ENCODE results near the gene HELB. TPM values are rescaled to one million over a fixed set of nuclear protein-coding genes. Genes with fewer than 3 reads are reported as not detected.

HELB gene
- total RNA-seq, 1 experiment from 2014 or later = 4.1 TPM

DNA sequence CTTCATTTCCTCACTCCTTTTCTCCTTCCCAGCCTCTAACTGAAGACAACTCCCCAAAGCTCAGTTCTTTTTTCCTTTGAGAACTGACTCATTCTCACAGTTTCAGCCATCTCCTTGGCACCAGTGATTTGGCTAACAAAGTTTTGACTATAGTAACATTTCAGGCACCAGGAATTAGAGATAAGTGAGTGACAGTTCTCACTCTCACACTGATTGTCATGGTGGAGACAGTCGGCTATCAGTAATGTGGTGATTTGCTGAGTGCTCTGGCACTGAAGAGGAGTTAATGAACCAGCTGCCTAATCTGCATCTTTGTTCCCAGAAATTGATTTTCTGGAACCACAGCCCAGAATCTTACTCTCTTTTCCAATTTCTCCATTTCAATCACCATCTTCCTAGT lies 29.5 kb downstream of the HELB start:
- intact Hi-C loops (cut with micrococcal nuclease; ENCODE audit: unreplicated experiment) = no loop called here
- no peaks in the 10 kb centered on the region for H3K9me3 ChIP-seq (ENCODE audit: low read depth, low read length, poor library complexity, severe bottlenecking)

GRCh38 chr12:66335746-66336145 lies 33.5 kb downstream of the HELB start:
- BruUV-seq (replicated peaks) = no TSS peak
- Histone ChIP-seq H3K4me1 (ENCODE audit: insufficient read depth, low read length, poor library complexity, severe bottlenecking) (no peaks in the 10 kb centered on the region), H3K36me3 (ENCODE audit: insufficient read depth, low read length, poor library complexity, severe bottlenecking) (no peaks in the 10 kb centered on the region), H3K27ac (ENCODE audit: low read depth, low read length, poor library complexity, severe bottlenecking) (no peak overlapping the region), H3K9me3 (ENCODE audit: low read depth, low read length, poor library complexity, severe bottlenecking) (no peaks in the 10 kb centered on the region), H3K27me3 (replicated peaks; ENCODE audit: insufficient read depth, low read depth, low read length, poor library complexity) (no peaks in the 10 kb centered on the region), H3K4me3 (ENCODE audit: low read depth, low read length, poor library complexity, severe bottlenecking) (no peak overlapping the region)
- TF ChIP-seq EZH2 (IDR thresholded peaks at IDR 0.05; ENCODE audit: borderline replicate concordance, low read depth, low read length, poor library complexity, severe bottlenecking) = no peak
- TF ChIP-seq, protein P1, sequence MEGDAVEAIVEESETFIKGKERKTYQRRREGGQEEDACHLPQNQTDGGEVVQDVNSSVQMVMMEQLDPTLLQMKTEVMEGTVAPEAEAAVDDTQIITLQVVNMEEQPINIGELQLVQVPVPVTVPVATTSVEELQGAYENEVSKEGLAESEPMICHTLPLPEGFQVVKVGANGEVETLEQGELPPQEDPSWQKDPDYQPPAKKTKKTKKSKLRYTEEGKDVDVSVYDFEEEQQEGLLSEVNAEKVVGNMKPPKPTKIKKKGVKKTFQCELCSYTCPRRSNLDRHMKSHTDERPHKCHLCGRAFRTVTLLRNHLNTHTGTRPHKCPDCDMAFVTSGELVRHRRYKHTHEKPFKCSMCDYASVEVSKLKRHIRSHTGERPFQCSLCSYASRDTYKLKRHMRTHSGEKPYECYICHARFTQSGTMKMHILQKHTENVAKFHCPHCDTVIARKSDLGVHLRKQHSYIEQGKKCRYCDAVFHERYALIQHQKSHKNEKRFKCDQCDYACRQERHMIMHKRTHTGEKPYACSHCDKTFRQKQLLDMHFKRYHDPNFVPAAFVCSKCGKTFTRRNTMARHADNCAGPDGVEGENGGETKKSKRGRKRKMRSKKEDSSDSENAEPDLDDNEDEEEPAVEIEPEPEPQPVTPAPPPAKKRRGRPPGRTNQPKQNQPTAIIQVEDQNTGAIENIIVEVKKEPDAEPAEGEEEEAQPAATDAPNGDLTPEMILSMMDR (conservative IDR thresholded peaks at IDR 0.05; ENCODE audit: low read depth, low read length) = no peak
- ChIA-PET CTCF (no interaction called here), POLR2A (ENCODE audit: low non-redundant PET) (no interaction called here)
- DNase-seq (ENCODE audit: low spot score) = no peak
- intact Hi-C loops (cut with micrococcal nuclease; ENCODE audit: unreplicated experiment) = no loop called here

More for the DNA sequence above, 29.5 kb downstream of the HELB start:
- no peak for DNase-seq (ENCODE audit: low spot score)
- no TSS peak for BruUV-seq (replicated peaks)
- Histone ChIP-seq H3K27me3 (replicated peaks; ENCODE audit: insufficient read depth, low read depth, low read length, poor library complexity) (no peaks in the 10 kb centered on the region), H3K4me1 (ENCODE audit: insufficient read depth, low read length, poor library complexity, severe bottlenecking) (no peaks in the 10 kb centered on the region), H3K36me3 (ENCODE audit: insufficient read depth, low read length, poor library complexity, severe bottlenecking) (no peaks in the 10 kb centered on the region), H3K4me3 (ENCODE audit: low read depth, low read length, poor library complexity, severe bottlenecking) (no peak overlapping the region), H3K27ac (ENCODE audit: low read depth, low read length, poor library complexity, severe bottlenecking) (no peak overlapping the region)
- CTCF ChIA-PET = no interaction called here
- no peak for TF ChIP-seq EZH2 (IDR thresholded peaks at IDR 0.05; ENCODE audit: borderline replicate concordance, low read depth, low read length, poor library complexity, severe bottlenecking)
- POLR2A ChIA-PET (ENCODE audit: low non-redundant PET) = no interaction called here

DNA sequence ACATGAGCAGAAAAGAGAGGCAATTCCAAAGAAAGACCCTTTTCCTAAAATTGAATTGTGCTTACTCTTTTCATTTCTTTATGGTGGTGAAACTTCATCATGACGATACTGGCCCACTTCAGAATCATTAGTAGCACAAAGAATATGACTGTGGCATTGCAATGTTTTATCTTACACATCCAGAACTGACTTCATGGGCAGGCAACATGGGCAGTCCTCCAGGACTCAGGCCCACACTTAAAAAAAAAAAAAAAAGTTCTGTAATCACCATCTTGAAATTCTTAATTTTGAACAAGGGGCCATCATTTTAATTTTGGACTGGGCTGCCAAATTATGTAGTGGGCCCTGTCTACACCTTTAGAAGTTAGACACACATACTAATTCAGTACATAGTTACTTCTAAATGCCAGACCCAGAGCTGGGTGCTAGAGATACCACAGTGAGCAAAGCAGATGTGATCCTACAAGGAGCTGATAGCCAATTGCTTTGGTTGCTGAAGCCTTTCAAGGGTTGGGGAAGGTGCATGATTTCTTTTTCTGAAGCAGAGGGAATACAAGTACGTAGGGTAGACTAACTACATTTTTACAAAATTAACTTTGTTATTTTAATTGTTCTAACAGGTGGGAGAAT lies 35.2 kb downstream of the HELB start:
- CTCF ChIA-PET = no interaction called here
- Histone ChIP-seq H3K4me1 (ENCODE audit: insufficient read depth, low read length, poor library complexity, severe bottlenecking) (no peaks in the 10 kb centered on the region), H3K27me3 (replicated peaks; ENCODE audit: insufficient read depth, low read depth, low read length, poor library complexity) (no peaks in the 10 kb centered on the region), H3K9me3 (ENCODE audit: low read depth, low read length, poor library complexity, severe bottlenecking) (peaks cover 3% of the 10 kb centered on the region), H3K36me3 (ENCODE audit: insufficient read depth, low read length, poor library complexity, severe bottlenecking) (no peaks in the 10 kb centered on the region), H3K27ac (ENCODE audit: low read depth, low read length, poor library complexity, severe bottlenecking) (no peak overlapping the region), H3K4me3 (ENCODE audit: low read depth, low read length, poor library complexity, severe bottlenecking) (no peak overlapping the region)
- DNase-seq (ENCODE audit: low spot score) = no peak
- no peak for TF ChIP-seq EZH2 (IDR thresholded peaks at IDR 0.05; ENCODE audit: borderline replicate concordance, low read depth, low read length, poor library complexity, severe bottlenecking)
- TF ChIP-seq, protein P1 (conservative IDR thresholded peaks at IDR 0.05; ENCODE audit: low read depth, low read length) = no peak
- intact Hi-C loops (cut with micrococcal nuclease; ENCODE audit: unreplicated experiment) = no loop called here
- no TSS peak for BruUV-seq (replicated peaks)
- POLR2A ChIA-PET (ENCODE audit: low non-redundant PET) = no interaction called here

GRCh38 chr12:66340131-66340530 lies 37.8 kb downstream of the HELB start:
- H3K4me3 ChIP-seq (ENCODE audit: low read depth, low read length, poor library complexity, severe bottlenecking) = no peak overlapping the region
- H3K27ac ChIP-seq (ENCODE audit: low read depth, low read length, poor library complexity, severe bottlenecking) = no peak overlapping the region
- CTCF ChIA-PET = no interaction called here
- H3K27me3 ChIP-seq (replicated peaks; ENCODE audit: insufficient read depth, low read depth, low read length, poor library complexity) = no peaks in the 10 kb centered on the region
- DNase-seq (ENCODE audit: low spot score) = no peak
- TF ChIP-seq EZH2 (IDR thresholded peaks at IDR 0.05; ENCODE audit: borderline replicate concordance, low read depth, low read length, poor library complexity, severe bottlenecking) = no peak
- TF ChIP-seq, protein P1 (conservative IDR thresholded peaks at IDR 0.05; ENCODE audit: low read depth, low read length) = no peak
- no TSS peak for BruUV-seq (replicated peaks)
- no peaks in the 10 kb centered on the region for H3K36me3 ChIP-seq (ENCODE audit: insufficient read depth, low read length, poor library complexity, severe bottlenecking)
- POLR2A ChIA-PET (ENCODE audit: low non-redundant PET) = no interaction called here
- H3K9me3 ChIP-seq (ENCODE audit: low read depth, low read length, poor library complexity, severe bottlenecking) = peaks cover 3% of the 10 kb centered on the region
- intact Hi-C loops (cut with micrococcal nuclease; ENCODE audit: unreplicated experiment) = no loop called here
- no peaks in the 10 kb centered on the region for H3K4me1 ChIP-seq (ENCODE audit: insufficient read depth, low read length, poor library complexity, severe bottlenecking)

Measured in A673 (cell line).